DND-41 (cell line): Measurements from ENCODE around the gene KCNJ13.

ENCODE experiments used
- EZH2 ChIP-seq: IDR thresholded peaks from 3 replicates; pipeline ENCODE4 v1.6.1; 2012; ENCODE audit warnings: borderline replicate concordance, low read depth, mild to moderate bottlenecking, moderate library complexity, low read length, inconsistent platforms; ENCODE audit not compliant: severe bottlenecking
- TF ChIP-seq, protein P1 (sequence below): IDR thresholded peaks from 2 replicates; pipeline ENCODE4 v1.5.1; 2012; ENCODE audit warnings: borderline replicate concordance, low read length, moderate library complexity, mild to moderate bottlenecking; ENCODE audit not compliant: poor library complexity, severe bottlenecking; ENCODE audit errors: extremely low read depth

DNA sequence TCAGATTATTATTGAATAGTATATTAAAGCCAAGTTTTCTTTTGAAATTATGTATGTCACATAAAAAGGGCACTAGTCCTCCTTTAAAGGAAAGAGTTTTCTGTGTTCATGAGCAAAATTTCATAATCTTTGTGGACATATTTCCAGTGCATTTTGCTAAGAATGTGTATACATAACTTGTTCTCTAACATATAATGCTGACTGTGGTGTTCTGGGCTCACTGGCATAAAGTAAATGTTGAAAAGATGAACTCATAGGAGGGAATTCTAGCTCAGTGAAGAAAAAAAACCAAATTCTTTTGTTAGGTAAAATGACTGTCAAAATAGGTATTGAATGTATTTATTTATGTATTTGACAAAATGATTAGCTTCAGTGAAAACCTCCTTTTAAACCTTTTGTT, 6.2 kb downstream of the KCNJ13 start:
- TF ChIP-seq, protein P1, sequence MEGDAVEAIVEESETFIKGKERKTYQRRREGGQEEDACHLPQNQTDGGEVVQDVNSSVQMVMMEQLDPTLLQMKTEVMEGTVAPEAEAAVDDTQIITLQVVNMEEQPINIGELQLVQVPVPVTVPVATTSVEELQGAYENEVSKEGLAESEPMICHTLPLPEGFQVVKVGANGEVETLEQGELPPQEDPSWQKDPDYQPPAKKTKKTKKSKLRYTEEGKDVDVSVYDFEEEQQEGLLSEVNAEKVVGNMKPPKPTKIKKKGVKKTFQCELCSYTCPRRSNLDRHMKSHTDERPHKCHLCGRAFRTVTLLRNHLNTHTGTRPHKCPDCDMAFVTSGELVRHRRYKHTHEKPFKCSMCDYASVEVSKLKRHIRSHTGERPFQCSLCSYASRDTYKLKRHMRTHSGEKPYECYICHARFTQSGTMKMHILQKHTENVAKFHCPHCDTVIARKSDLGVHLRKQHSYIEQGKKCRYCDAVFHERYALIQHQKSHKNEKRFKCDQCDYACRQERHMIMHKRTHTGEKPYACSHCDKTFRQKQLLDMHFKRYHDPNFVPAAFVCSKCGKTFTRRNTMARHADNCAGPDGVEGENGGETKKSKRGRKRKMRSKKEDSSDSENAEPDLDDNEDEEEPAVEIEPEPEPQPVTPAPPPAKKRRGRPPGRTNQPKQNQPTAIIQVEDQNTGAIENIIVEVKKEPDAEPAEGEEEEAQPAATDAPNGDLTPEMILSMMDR: no peak
- no peak for TF ChIP-seq EZH2
